ENCODE results near the gene SNX11.

DNA sequence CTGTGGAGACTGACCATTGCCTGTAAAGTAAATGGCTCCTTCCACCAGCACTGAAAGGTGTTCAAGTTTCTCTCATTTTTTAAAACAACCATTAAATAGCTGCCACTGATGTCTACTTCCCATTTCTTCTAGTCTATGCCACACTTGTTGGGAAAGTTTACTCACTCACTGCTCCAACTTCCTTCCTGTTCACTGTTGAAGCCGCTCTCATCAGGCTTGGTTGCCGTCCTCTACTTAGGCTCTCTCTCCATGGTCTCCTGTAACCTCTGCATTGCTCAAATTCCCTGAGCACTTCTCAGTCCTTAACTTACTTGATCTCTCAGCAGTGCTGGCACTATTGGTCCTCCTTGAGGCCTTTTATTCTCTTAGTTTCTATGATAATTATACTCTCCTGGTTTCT, 32.4 kb downstream of the SNX11 start:
- TF ChIP-seq, protein P1, sequence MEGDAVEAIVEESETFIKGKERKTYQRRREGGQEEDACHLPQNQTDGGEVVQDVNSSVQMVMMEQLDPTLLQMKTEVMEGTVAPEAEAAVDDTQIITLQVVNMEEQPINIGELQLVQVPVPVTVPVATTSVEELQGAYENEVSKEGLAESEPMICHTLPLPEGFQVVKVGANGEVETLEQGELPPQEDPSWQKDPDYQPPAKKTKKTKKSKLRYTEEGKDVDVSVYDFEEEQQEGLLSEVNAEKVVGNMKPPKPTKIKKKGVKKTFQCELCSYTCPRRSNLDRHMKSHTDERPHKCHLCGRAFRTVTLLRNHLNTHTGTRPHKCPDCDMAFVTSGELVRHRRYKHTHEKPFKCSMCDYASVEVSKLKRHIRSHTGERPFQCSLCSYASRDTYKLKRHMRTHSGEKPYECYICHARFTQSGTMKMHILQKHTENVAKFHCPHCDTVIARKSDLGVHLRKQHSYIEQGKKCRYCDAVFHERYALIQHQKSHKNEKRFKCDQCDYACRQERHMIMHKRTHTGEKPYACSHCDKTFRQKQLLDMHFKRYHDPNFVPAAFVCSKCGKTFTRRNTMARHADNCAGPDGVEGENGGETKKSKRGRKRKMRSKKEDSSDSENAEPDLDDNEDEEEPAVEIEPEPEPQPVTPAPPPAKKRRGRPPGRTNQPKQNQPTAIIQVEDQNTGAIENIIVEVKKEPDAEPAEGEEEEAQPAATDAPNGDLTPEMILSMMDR (IDR thresholded peaks at IDR 0.05) = no peak
- TF ChIP-seq POLR2AphosphoS5 (IDR thresholded peaks at IDR 0.05; ENCODE audit: low read depth, low read length) = no peak
- TF ChIP-seq SIN3A (IDR thresholded peaks at IDR 0.05; ENCODE audit: borderline replicate concordance, insufficient read depth, low read depth, low read length) = no peak
- TF ChIP-seq, protein P2, sequence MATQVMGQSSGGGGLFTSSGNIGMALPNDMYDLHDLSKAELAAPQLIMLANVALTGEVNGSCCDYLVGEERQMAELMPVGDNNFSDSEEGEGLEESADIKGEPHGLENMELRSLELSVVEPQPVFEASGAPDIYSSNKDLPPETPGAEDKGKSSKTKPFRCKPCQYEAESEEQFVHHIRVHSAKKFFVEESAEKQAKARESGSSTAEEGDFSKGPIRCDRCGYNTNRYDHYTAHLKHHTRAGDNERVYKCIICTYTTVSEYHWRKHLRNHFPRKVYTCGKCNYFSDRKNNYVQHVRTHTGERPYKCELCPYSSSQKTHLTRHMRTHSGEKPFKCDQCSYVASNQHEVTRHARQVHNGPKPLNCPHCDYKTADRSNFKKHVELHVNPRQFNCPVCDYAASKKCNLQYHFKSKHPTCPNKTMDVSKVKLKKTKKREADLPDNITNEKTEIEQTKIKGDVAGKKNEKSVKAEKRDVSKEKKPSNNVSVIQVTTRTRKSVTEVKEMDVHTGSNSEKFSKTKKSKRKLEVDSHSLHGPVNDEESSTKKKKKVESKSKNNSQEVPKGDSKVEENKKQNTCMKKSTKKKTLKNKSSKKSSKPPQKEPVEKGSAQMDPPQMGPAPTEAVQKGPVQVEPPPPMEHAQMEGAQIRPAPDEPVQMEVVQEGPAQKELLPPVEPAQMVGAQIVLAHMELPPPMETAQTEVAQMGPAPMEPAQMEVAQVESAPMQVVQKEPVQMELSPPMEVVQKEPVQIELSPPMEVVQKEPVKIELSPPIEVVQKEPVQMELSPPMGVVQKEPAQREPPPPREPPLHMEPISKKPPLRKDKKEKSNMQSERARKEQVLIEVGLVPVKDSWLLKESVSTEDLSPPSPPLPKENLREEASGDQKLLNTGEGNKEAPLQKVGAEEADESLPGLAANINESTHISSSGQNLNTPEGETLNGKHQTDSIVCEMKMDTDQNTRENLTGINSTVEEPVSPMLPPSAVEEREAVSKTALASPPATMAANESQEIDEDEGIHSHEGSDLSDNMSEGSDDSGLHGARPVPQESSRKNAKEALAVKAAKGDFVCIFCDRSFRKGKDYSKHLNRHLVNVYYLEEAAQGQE (IDR thresholded peaks at IDR 0.05; ENCODE audit: insufficient read depth in 1 of 2, low read depth in 2 of 2, low read length in 1 of 2) = no peak
- no peak for TF ChIP-seq TCF7L2 (IDR thresholded peaks at IDR 0.05; ENCODE audit: low read depth, low read length)
